Measurements from ENCODE around the gene PTPRN2. TPM values are rescaled to one million over a fixed set of nuclear protein-coding genes. Genes with fewer than 3 reads are reported as not detected.
"Not testable (repeated sequence)": the region's sequence is repeated elsewhere in the genome, so short reads cannot be mapped to it uniquely, and the experiment has no call there.

The PTPRN2 gene
- total and polyA plus RNA-seq, 2 donors (not counting 3 experiments of a cell fraction or from before 2014, with no cell fraction given): 0.62 to 0.88 TPM

DNA sequence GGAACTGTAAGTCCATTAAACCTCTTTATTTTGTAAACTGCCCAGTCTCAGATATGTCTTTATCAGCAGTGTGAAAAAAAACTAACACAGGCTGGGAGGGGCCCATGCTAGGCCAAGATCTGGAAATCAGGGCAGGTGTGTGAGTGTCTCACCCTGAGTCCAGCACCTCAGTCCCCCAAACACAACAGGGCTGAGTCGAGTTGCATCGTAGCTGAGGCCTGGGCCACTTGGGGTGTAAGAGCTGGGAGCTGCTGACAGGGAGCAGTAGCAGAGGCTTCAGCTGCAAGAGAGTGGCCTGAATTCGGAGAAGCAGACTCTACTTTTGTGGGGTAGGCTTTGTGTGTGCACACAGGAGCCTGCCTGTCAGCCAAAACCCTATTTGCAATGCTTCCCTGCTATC lies 553.1 kb downstream of the PTPRN2 start:
- H3K4me1 ChIP-seq (ENCODE audit: control insufficient read depth, extremely low read depth, insufficient read depth, low read length): no peaks in the 10 kb centered on the region
- no peaks in the 10 kb centered on the region for H3K36me3 ChIP-seq (ENCODE audit: control insufficient read depth in 2 of 2, extremely low read depth in 1 of 2, insufficient read depth in 2 of 2, low read length in 2 of 2)
- no TSS peak for BruUV-seq (replicated peaks)
- no peak overlapping the region for H2AFZ ChIP-seq (ENCODE audit: low read depth, low read length)
- no peak overlapping the region for H3K9ac ChIP-seq (replicated peaks; ENCODE audit: extremely low read depth, insufficient read depth, low read length)
- FAIRE-seq (no peak), DNase-seq (ENCODE audit: low read depth, low spot score) (no peak)
- POLR2A ChIA-PET: no interaction called here
- intact Hi-C loops (cut with micrococcal nuclease): no loop called here
- no peaks in the 10 kb centered on the region for H3K9me1 ChIP-seq (replicated peaks; ENCODE audit: control insufficient read depth, extremely low read depth, insufficient read depth, low read length)
- dilution Hi-C loops (cut with MboI; ENCODE audit: extremely low pct_ligation_motif_present, low sequenced_read_pairs): no loop called here
- H3K4me2 ChIP-seq (ENCODE audit: insufficient read depth, low read length): no peak overlapping the region
- TF ChIP-seq MAX (IDR thresholded peaks at IDR 0.05; ENCODE audit: insufficient read depth, insufficient read length): no peak
- no peak for TF ChIP-seq POLR2A (IDR thresholded peaks at IDR 0.05; ENCODE audit: low read depth, low read length)
- TF ChIP-seq POLR2AphosphoS5 (IDR thresholded peaks at IDR 0.05; ENCODE audit: insufficient read depth, low read depth, low read length): no peak
- TF ChIP-seq EZH2 (IDR thresholded peaks at IDR 0.05; ENCODE audit: borderline replicate concordance, low read depth, low read length, severe bottlenecking): no peak
- TF ChIP-seq FOS (IDR thresholded peaks at IDR 0.05; ENCODE audit: borderline replicate concordance, insufficient read depth, low read length): no peak
- TF ChIP-seq, protein P1, sequence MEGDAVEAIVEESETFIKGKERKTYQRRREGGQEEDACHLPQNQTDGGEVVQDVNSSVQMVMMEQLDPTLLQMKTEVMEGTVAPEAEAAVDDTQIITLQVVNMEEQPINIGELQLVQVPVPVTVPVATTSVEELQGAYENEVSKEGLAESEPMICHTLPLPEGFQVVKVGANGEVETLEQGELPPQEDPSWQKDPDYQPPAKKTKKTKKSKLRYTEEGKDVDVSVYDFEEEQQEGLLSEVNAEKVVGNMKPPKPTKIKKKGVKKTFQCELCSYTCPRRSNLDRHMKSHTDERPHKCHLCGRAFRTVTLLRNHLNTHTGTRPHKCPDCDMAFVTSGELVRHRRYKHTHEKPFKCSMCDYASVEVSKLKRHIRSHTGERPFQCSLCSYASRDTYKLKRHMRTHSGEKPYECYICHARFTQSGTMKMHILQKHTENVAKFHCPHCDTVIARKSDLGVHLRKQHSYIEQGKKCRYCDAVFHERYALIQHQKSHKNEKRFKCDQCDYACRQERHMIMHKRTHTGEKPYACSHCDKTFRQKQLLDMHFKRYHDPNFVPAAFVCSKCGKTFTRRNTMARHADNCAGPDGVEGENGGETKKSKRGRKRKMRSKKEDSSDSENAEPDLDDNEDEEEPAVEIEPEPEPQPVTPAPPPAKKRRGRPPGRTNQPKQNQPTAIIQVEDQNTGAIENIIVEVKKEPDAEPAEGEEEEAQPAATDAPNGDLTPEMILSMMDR (IDR thresholded peaks at IDR 0.05; ENCODE audit: extremely low read depth in 1 of 2, insufficient read depth in 1 of 2, low read depth in 1 of 2, low read length in 2 of 2): no peak
- TF ChIP-seq GATA2 (IDR thresholded peaks at IDR 0.05; ENCODE audit: insufficient read depth, insufficient read length, low read depth, low read length): no peak
- TF ChIP-seq JUN (IDR thresholded peaks at IDR 0.05; ENCODE audit: borderline replicate concordance, insufficient read depth, insufficient read length, low read depth): no peak
- no peak for TF ChIP-seq MYC (IDR thresholded peaks at IDR 0.05; ENCODE audit: low read depth, low read length)
- CTCF ChIA-PET: no interaction called here
- no peaks in the 10 kb centered on the region for H3K27me3 ChIP-seq (ENCODE audit: control insufficient read depth in 2 of 2, insufficient read depth in 2 of 2, low read length in 2 of 2)
- peaks cover 6% of the 10 kb centered on the region for H3K9me3 ChIP-seq (replicated peaks; ENCODE audit: control insufficient read depth, insufficient read depth, low read length)
- no peak overlapping the region for H3K4me3 ChIP-seq (replicated peaks in 1 of 3; ENCODE audit: insufficient read depth in 1 of 3, low read depth in 1 of 3, low read length in 3 of 3)
- no peaks in the 10 kb centered on the region for H3K79me2 ChIP-seq (ENCODE audit: control insufficient read depth, insufficient read depth, low read length)
- no peak overlapping the region for H3K27ac ChIP-seq (ENCODE audit: insufficient read depth, low read depth, low read length)
- H4K20me1 ChIP-seq (replicated peaks; ENCODE audit: control insufficient read depth, extremely low read depth, insufficient read depth, low read length): no peaks in the 10 kb centered on the region

GRCh38 chr7:158033925-158034324 lies 553.7 kb downstream of the PTPRN2 start:
- BruUV-seq (replicated peaks): not testable (repeated sequence)

More at GRCh38 chr7:158033925-158034324, 553.7 kb downstream of the PTPRN2 start:
- H3K4me3 ChIP-seq (replicated peaks in 1 of 3; ENCODE audit: insufficient read depth in 1 of 3, low read depth in 1 of 3, low read length in 3 of 3); H3K36me3 ChIP-seq (ENCODE audit: control insufficient read depth in 2 of 2, extremely low read depth in 1 of 2, insufficient read depth in 2 of 2, low read length in 2 of 2); dilution Hi-C loops (cut with MboI; ENCODE audit: extremely low pct_ligation_motif_present, low sequenced_read_pairs); H3K4me1 ChIP-seq (ENCODE audit: control insufficient read depth, extremely low read depth, insufficient read depth, low read length); H3K9ac ChIP-seq (replicated peaks; ENCODE audit: extremely low read depth, insufficient read depth, low read length); DNase-seq (ENCODE audit: low read depth, low spot score); H3K9me1 ChIP-seq (replicated peaks; ENCODE audit: control insufficient read depth, extremely low read depth, insufficient read depth, low read length); H3K27ac ChIP-seq (ENCODE audit: insufficient read depth, low read depth, low read length); H2AFZ ChIP-seq (ENCODE audit: low read depth, low read length); FAIRE-seq; H3K9me3 ChIP-seq (replicated peaks; ENCODE audit: control insufficient read depth, insufficient read depth, low read length); CTCF ChIA-PET; H3K27me3 ChIP-seq (ENCODE audit: control insufficient read depth in 2 of 2, insufficient read depth in 2 of 2, low read length in 2 of 2); POLR2A ChIA-PET; intact Hi-C loops (cut with micrococcal nuclease); H3K4me2 ChIP-seq (ENCODE audit: insufficient read depth, low read length); H4K20me1 ChIP-seq (replicated peaks; ENCODE audit: control insufficient read depth, extremely low read depth, insufficient read depth, low read length); H3K79me2 ChIP-seq (ENCODE audit: control insufficient read depth, insufficient read depth, low read length): not testable (repeated sequence)

Measured in endothelial cell of umbilical vein (primary cell).